ENCODE results near the gene HOXD9. TPM values are rescaled to one million over a fixed set of nuclear protein-coding genes. Genes with fewer than 3 reads are reported as not detected.

Gene HOXD9
- polyA plus RNA-seq, 1 of the 3 experiments (the other 2 are of a cell fraction) = 4.8 TPM

GRCh38 chr2:176155356-176156044 is 33.0 kb downstream of the HOXD9 start:
- no peaks in the 10 kb centered on the region for H3K9me3 ChIP-seq
- H3K9ac ChIP-seq = no peak overlapping the region
- H3K4me3 ChIP-seq (ENCODE audit: low read depth in 2 of 2, low read length in 1 of 2) = no peak overlapping the region
- POLR2A ChIA-PET = interaction anchor here (1.1 kb wide), 1 partner anchor 19 kb away, joined by 3 read pairs; no protein-coding TSS in a partner anchor
- H3K36me3 ChIP-seq (replicated peaks in 1 of 2; ENCODE audit: control insufficient read depth in 1 of 2, insufficient read depth in 2 of 2, low read length in 1 of 2) = peaks cover 0 to 27% of the 10 kb centered on the region in 2 experiments
- no peak overlapping the region for H3K4me2 ChIP-seq
- H3K27ac ChIP-seq (ENCODE audit: low read depth in 2 of 2, low read length in 1 of 2) = no peak overlapping the region
- DNase-seq = no peak
- H4K20me1 ChIP-seq (ENCODE audit: insufficient read depth) = no peaks in the 10 kb centered on the region
- peaks cover 0 to 8% of the 10 kb centered on the region in 2 experiments; a peak in 2 of 4 replicates for H3K4me1 ChIP-seq (ENCODE audit: control insufficient read depth in 1 of 2, insufficient read depth in 2 of 2, low read depth in 1 of 2, low read length in 1 of 2)
- H2AFZ ChIP-seq (ENCODE audit: low read depth) = no peak overlapping the region
- TF ChIP-seq RXRA (IDR thresholded peaks at IDR 0.05; ENCODE audit: borderline replicate concordance, low read depth) = no peak
- TF ChIP-seq EZH2phosphoT487 (IDR thresholded peaks at IDR 0.05; ENCODE audit: borderline replicate concordance, low read depth) = no peak
- TF ChIP-seq YY1 (IDR thresholded peaks at IDR 0.05; ENCODE audit: low read depth) = no peak
- TF ChIP-seq FOXJ3 (CRISPR knock-in tag; IDR thresholded peaks at IDR 0.05) = no peak
- TF ChIP-seq MXI1 (IDR thresholded peaks at IDR 0.05; ENCODE audit: low read depth, low read length) = no peak
- no peak for TF ChIP-seq NRF1 (IDR thresholded peaks at IDR 0.05; ENCODE audit: low read depth, low read length)
- TF ChIP-seq PBX3 (IDR thresholded peaks at IDR 0.05) = no peak
- TF ChIP-seq RAD21 (IDR thresholded peaks at IDR 0.05; ENCODE audit: low read length) = no peak
- TF ChIP-seq SIN3A (IDR thresholded peaks at IDR 0.05; ENCODE audit: borderline replicate concordance, low read depth, low read length) = no peak
- no peak for TF ChIP-seq MAX (IDR thresholded peaks at IDR 0.05; ENCODE audit: low read depth)
- TF ChIP-seq USF2 (IDR thresholded peaks at IDR 0.05; ENCODE audit: borderline replicate concordance, low read depth, low read length) = no peak
- TF ChIP-seq TAF1 (IDR thresholded peaks at IDR 0.05; ENCODE audit: borderline replicate concordance, low read depth, low read length) = no peak
- no peak for TF ChIP-seq REST (IDR thresholded peaks at IDR 0.05; ENCODE audit: low read depth, low read length)
- 79% methylated on average over 6 of the region's 6 CpGs for WGBS (ENCODE audit: low lambda C conversion rate)
- H3K9me2 ChIP-seq = no peaks in the 10 kb centered on the region
- no peaks in the 10 kb centered on the region for H3F3A ChIP-seq (replicated peaks; ENCODE audit: insufficient read depth)
- CTCF ChIA-PET = interaction anchor here (0.8 to 6.2 kb wide), 8 partner anchors 12 to 494 kb away, joined by 3 to 53 read pairs (median 4); no protein-coding TSS in a partner anchor
- H3K79me2 ChIP-seq (ENCODE audit: insufficient read depth) = no peaks in the 10 kb centered on the region
- no peaks in the 10 kb centered on the region for H3K27me3 ChIP-seq (ENCODE audit: insufficient read depth)
